ENCODE results near the gene USH1C. TPM values are rescaled to one million over a fixed set of nuclear protein-coding genes. Genes with fewer than 3 reads are reported as not detected.

Gene USH1C
- total RNA-seq, 1 donor from 2014 or later: 5.3 TPM

DNA sequence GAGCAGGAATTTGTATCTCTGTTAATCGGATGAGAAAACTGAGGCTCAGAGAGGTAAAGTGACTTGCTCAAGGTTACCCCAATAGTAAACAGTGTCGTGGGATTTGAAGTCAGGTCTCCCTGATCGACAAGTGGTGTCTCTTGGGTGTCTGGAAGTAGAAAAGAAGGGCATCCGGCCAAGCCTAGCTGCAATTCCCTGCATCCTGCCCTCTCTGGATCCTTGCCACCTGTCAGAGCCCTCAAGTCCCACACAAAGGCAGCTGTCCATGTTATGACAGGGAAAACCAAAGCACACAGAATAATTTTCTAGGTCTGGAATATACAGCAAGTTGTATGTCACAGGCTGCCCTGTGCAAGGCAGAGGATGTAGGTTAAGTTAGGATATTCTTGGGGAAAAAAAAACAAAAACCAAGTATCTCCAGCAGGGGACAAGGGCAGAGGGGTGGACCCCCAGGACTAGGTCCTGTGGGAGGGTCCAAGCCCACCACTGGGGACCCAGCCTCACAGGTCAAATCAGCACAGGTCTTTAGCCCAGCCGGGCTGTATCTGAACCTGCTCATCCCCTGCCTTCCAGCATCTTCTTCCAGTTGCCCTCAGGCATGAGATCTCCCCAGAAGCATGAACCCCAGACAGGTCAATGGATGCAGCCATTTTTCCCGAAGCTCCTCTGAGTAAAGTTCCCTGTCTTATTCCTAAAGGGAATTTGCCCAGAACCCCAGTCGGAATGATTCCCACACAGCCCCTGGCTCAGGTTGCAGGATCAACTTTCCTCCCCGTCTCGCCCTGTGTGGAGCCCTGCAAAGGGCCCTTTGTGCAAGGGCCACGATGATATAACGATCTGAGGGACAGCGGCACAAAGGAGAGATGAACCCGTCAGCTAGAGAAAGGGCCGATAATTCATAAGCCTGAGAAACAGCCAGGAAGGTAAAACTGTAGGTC is 15.0 kb downstream of the USH1C start:
- DNase-seq (ENCODE audit: low spot score): no peak

DNA sequence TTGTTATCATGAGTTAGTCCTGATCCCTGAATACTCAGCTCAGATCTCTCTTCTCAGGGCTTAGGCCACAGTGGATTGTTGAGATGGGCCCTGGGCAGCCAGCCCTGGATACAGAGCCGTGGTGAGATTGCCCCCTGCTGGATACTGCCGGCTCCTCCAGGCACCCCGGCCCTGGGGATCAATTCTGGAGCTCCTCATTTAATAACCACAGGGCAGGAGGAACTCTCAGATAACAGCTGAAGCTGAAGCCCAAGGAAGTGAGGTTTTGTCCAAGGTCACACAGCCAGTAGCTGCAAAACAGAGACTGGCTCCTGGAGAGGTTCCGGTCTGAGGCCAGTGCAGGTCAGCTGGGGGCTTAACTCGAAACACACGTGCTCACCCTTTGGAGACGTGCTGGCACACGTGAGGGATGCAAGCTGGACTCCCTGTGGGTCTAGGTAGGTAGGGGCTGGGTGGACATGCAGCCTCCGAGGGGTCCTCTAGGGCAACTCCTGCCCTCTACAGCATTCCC is 16.0 kb downstream of the USH1C start:
- no peak for DNase-seq (ENCODE audit: low spot score)

DNA sequence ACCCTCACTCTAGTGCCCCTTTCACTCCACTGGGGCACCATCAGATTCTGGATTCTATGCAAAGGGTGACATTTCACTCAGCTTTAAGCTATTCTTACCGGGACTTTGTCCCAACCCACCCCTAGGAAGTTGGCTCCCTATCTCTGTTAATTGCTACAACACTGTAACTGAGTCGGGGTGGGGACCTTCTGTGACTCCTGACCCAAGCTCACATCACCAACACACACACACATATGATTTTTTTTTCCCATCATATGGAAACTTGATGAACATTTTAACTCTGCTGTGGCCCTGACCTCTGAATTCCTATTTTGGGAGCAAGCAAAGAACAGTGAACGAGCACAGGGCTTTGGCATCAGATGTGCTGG is 16.6 kb downstream of the USH1C start:
- DNase-seq (ENCODE audit: low spot score): no peak

DNA sequence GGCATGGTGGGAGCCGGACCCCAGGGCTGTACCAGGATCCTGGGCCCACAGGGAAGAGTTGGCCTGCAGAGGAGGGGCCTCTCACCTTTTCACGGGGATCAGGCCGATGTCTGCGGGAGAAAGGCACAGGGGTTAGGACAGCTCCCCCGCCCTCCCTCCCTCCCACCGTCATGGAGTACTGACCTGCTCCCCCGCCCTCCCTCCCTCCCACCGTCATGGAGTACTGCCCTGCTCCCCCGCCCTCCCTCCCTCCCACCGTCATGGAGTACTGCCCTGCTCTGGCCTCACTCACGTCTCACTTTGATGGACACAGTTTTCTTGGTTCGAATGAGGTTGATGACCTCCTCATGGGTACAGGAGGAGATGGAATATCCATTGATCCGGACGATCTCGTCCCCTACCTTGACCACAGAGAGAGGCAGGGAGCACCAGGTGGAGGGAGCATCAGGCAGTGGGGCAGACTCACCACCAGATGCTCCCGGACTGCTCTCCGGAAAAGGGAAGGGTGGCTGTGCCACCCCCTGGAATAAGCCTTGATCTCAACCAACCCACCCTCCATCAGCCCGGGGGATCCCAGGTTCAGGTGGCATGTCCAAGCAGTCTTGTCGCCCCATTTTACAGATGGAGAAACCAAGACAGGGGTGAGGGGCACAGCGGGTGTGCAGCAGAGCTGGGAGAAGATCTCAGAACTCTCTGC is 17.1 kb downstream of the USH1C start:
- DNase-seq (ENCODE audit: low spot score): no peak

DNA sequence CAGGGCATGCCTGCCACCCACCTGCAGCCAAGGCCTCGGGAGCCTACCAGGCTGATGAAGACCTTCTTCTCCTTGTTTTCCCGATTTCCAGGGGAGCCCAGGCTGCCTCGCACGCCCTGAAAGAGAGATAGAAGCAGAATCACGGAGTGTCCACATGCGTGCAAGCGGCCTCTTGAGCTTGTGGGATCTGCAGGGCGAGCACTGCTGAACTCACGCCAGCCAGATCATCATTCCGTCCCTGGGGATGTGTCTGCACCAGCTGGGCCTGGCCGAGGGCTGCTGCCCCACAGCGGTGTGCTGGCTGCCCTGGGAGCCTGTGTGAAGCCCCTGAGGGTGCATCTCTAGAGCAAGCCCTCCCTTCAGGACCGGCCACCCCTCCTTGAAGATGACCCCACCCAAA is 17.9 kb downstream of the USH1C start:
- DNase-seq (ENCODE audit: low spot score): no peak

DNA sequence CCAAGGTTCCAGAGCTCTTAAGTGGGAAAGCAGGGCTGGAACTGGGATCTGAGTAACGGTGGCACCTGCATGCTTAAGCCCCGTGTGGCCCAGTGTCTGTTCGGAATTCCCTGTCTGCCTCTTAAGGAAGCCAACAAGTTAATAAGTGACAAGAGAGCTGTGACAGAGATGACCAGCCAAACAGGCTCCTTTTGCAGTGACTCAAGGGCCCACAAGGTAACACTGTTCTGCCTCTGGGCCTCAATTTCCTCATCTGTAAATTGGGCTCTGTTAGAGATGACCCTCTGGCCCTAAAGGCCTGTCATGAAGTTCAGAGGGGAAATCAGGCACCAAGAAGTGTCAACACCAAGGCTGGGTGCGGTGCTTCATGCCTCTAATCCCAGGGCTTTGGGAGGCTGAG is 18.6 kb downstream of the USH1C start:
- no peak for DNase-seq (ENCODE audit: low spot score)

DNA sequence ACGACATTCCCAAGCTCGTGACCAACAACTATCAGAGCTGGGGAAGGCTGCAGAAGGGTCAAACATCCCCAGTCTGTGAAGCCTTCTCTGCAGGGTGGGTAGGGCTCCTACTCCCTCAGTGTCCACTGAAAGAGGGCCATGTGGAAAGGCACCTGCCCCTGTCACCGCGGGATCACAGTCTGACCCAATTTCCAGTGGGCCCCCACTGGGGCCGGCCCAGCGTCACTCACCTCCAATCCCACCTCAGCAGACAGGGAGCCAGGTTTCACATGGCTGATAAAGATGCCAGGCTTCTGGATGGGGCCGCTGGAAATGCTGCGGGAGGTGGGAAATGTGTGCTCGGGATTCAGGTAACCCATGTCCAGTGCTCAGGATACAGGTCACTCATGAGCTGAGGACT is 20.0 kb downstream of the USH1C start:
- no peak for DNase-seq (ENCODE audit: low spot score)

DNA sequence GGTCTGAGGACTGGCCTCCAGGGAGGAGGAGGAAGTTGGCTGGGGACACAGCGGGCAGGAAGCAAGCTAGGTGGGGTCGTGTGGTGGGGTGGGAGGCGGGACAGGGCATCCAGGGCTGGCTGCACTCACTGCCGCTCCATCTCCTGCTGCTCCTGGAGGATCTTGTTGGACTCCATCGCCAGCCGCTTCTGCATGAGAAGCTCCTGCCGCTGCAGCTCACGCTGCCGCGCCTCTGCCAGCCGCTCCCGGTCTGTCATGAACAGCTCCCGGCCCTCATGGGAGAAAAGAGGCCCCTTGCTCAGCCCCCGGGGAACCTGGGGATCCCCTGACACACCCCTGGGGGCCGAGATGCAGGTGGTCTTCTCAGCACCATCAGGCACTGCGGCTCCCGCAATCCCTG is 21.6 kb downstream of the USH1C start:
- DNase-seq (ENCODE audit: low spot score): no peak

DNA sequence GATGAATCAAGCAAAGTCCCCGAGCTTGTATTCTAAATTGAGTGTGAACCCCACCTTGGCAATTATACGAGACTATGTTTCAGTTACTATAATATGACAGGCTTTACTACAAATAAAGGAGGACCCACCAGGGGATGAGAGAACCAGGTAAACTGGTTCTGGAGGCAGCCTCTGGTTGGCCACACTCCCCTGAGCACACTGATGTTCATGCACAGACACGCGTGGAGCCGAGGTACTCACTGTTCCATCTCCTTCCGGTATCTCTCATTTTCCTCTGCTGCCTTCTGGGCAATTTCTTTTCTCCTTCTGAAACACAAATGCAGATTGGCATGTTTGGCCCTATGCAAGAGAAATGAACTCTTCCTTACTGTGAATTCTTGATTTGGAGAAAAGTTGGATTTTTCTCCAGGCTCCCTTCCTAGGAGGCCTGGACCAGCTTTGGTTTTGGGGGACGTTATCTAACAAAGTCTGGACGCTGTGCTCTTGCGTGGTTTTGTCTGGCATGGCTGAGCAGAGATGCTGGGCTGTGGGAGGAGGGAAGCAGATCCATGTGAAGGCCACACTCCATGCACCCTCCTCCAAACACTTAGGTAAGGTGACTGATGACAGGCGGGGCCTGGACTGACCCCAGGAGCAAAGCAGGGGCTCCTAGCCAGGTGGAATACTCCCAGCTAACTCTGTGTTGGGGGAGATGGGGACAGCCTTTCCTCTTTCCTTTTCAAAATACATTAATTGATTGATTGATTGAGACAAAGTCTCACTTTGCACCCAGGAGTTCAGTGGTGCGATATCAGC is 22.9 kb downstream of the USH1C start:
- no peak for DNase-seq (ENCODE audit: low spot score)

DNA sequence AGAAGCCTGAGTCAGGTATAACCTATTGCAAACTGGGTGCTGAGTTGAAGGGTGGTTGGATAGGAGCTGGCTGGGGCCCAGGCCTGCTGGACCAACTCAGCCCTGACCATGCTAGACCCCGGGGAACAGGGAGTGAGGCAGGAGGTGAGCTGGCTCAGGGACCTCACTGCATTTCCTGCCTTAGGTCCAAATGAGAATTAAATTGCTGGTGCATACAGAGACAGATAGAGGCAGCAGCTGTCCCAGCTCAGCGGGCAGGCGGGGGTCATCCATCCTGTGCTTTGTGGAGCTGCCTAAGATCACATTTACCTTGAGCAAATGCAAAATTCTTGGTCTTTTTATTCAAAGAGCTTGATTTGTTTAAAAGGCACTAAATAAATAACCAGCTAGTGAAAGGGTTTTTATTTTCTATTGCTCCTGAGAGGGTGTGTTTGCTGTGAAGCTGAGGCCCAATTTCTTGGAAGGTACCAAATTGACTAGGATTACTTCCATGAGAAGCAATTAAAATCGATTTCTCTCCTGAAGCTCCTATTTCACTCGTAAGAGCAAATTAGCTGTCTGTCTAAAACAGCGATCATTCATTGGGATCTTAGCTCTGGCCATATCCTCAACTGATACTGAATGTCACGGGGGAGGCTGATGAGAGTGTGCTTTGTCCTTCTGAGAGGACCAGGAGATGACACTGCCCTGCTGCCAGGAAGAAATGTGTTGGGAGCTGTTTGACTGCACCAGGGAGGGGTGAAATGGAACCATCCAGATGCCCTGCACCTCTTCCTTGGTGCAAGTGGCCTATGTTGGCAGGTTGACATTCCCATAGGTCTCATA is 24.9 kb downstream of the USH1C start:
- DNase-seq (ENCODE audit: low spot score): no peak

DNA sequence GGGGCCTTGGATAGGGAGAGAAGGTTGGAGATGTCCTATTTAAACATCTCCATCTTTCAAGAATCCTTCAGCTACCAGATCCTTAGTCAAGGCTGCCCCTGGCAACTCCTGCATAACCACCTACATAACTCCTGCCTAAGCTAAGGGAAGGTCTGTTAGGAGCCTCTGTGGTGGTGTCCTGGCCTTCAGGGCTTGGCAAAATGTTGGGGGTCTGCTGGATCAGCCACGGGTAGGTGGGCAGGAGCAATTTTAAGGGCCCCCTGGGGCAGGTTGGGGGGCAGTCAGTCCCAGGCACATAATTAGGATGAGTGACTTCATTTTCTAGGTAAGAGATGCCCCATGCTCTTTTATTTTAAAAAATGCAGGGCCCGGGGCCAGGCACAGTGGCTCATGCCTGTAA is 25.9 kb downstream of the USH1C start:
- DNase-seq (ENCODE audit: low spot score): no peak

DNA sequence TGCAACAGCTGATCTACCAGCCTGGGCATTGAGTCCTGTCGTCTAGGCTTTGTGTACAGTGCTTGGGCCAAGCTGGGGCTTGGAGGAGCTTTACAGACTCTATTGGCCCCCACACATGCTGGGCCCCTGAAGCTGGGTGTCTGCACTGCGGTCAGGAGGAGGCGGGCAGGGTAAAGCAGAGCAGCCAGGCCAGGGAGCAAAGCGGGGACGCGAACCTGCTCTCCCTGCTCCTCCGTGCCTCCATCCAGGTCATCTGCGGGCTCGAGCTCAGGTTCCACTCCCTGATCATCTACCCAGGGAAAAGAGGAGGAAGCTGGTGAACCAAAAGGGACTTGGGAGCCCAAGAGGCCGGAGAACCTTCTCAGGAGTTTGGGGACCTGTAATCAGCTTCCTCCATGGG is 27.0 kb downstream of the USH1C start:
- no peak for DNase-seq (ENCODE audit: low spot score)

DNA sequence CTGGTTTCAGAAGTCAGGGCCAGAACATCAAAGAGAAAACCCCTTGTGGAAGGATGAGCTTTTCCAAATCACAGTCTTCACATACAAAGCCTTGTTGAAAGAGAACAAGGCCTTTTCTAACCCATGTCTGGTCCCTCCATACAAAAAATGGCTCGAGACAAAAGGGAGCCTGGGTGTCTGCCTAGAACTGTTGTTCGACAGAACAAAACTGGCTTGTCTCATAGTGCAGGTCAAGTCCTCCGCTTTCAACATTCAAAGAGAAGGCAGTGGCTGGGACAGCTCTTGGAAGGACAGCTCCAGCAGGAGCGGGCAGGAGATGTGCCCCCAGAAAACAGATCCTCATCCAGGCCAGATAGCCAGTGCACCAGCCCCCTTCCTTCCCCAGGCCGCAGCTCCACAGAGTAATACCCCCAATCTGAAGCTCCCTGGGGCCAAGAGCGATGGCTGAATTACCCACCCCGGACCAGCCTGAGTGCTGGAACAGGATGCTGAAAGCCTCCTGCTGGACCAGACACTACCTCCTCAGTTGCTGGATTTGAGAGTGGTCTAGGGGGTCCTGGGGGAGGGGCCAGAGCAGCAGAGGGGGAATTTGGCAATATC is 27.6 kb downstream of the USH1C start:
- DNase-seq (ENCODE audit: low spot score): no peak

DNA sequence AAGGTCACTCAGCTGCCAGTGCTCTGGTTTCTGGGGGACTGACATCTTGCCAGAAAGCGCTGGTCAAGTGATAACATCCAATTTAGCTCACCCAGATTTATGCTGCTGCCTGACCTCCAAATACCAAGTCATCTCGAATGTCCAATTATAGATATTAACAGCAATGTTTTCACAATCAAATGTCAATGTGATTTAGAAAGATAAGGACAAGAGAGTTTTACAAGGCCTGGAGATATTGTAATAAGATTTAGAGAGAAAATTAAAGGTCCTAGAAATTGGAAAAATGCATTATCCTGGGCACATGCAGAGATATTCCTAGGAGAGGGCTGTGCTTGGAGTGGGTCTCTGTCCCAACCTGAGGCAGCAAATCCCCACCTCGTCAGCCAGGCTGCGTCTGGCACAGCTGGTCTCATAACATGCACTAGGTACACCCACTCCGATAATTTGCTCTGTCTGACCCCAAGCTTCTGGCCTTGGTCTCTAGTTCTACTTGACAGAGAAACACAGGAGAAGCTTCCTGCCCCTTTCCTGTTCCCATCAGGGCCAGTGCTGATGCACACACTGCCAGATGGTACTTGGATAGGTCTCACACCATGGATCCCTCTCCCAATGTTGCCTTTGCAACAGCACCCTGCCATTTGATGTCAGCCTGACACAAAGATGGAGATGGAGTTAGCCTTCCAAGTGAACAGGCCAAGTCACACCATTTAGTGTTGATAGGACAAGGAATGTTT is 28.6 kb downstream of the USH1C start:
- DNase-seq (ENCODE audit: low spot score): no peak

DNA sequence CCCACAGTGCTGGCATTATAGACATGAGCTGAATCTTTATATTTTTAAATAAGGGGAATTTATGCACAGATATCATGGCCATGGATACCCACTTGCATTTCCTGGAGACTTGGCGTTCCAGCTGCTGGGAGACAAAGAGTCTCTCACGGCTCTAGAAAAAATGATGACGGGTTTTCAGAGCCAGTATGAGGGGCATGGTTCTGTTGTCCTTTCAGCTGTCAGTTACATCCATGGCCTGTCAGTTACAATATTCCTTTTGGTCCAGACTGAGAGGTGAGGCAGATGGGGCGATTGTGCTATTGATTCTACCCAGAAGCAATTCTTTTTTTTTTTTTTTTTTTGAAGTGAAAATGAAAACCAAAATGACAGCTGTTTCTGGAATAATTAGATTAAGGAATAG is 29.7 kb downstream of the USH1C start:
- DNase-seq (ENCODE audit: low spot score): no peak

DNA sequence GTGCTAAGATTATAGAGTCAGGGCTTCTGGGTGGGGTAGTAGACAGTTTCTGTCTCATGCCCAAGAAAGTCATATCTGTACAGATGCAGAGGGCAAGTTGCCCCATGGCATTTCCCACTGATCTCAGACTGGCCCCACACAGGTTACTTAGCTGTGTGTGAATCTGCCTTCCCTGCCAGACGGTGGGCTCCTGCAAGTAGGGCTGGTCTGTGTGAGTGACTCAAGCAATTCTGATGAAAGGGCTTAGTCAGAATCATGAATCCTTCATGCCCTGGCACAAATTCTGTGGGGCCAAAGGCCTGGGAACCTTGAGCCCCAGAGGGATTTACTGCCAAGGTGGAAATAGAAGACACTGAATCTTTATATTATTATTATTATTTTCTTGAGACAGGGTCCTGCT is 30.4 kb downstream of the USH1C start:
- no peak for DNase-seq (ENCODE audit: low spot score)

DNA sequence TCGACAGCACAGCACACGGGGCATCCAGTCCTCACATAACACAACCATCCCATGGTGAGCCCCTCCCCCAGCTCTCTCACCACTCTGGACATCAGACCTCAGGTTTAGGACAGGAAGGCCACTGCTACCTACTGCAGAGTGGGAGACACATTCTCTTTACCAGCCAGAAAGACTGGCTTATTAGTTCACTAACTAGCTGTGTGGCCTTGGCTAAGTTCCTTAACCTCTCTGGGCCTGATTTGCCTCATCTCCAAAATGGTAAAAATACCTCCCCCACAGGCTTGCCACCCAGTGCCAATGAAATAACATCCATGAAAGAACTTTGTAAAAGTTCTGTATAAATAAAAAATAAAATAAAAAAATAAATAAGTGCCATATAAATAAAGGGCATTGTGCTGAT is 32.1 kb downstream of the USH1C start:
- no peak for DNase-seq (ENCODE audit: low spot score)

DNA sequence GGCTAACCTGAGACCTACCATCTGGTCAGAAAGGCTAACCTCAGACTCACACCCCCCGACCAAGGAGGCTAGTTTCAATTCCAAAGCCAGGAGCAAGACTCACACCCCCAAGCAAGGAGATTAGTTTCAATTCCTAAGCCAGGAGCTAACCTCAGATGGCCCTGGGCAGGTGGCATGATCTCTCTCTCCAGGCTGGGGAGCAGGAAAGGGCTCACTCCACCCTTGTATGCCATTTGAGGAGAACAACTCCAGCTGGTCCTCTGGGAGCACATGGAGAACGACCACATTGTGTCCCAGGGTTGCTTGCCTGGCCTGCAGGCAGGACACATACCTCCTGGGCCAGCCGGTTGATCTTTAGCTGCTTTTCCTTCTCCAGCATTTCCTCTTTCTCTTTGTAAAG is 32.6 kb downstream of the USH1C start:
- no peak for DNase-seq (ENCODE audit: low spot score)

DNA sequence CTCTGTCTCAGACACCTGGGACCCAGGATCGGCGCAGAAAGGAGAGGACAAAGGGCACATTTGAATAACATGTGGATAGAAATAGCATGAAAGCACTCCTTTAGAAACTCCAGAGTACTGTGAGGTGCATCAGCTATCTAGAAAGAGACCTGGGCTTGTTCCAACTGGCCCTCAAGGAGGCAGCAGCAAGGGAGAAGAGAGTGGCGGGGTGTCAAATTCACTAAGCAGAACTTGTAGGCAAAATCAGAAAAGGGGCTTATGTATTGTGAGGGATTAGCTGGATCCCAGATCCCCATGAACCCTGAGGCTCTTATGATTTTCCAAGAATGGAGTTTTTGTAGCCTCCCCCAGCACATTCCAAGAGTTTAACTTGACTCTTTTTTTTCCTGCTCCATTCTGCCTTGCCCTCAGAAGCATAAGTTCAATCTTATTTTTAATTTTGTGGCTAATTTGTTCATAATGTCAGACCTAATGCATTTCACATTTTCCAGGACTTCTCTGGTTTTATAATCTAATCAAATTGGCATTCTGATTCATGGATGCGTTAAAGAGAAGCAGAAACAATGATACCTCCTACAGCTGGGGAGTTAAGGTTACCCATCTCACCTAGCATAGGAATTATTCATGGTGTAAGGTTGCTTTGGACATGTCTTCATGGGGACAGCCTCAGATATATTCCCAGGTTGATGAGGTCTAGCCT is 33.6 kb downstream of the USH1C start:
- DNase-seq (ENCODE audit: low spot score): no peak

DNA sequence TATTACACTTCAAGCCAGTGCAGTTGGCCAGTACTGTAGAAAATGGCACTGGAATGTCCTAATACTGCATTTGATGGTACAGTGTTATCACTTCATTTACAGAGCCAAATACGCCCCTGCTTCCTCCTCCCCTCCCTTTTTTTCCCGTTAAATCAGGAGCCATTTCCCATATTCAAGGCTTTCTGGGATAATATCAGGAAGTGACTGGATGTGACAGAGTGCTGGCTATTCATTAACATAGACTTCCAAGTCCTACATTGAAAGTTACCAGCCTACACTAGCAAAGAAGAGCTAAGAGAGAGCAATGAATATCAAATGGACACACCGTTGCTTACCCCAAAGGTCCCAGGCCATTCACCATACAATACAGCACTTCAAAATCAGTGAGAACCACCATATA is 35.4 kb downstream of the USH1C start:
- DNase-seq (ENCODE audit: low spot score): no peak
